ENCODE measurements around the gene SLC16A13. TPM values are rescaled to one million over a fixed set of nuclear protein-coding genes. Genes with fewer than 3 reads are reported as not detected.

SLC16A13 gene
- total and polyA plus RNA-seq, 7 donors = 0.17 to 1.5 (median 0.57) TPM

DNA sequence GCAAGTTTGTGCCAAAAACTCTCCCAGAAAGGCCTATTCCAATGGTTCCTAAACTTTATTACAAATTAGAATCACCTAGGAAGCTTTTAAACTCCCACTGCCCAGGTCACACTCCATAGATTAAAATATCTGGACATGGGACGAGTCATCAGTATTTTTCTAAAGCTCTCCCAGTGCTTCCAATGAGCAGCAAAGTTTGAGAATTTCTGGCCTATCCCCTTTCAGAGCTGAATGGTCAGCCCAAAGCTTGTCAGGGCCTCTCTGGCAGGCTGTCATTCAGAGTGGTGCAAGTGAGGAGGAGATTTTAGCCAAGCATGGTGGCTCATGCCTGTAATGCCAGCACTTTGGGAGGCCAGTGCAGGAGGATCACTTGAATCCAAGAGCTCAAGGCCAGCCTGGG lies 10.6 kb upstream of the SLC16A13 start:
- WGBS, 3 donors = 67 to 97% (median 80%) methylated on average over 1 of the region's 1 CpG
- H3K27me3 ChIP-seq (ENCODE audit: insufficient read depth in 3 of 3, low read length in 2 of 3) = peaks cover 0 to 17% (median 7%) of the 10 kb centered on the region in 3 donors
- no peak for ATAC-seq
- H3K9me3 ChIP-seq = no peaks in the 10 kb centered on the region
- H3K4me3 ChIP-seq = peak overlapping the region; percentile 63
- DNase-seq = no peak
- intact Hi-C loops (cut with DNase I) = no loop called here
- H3K4me1 ChIP-seq = peaks cover 9% of the 10 kb centered on the region
- peaks cover 0 to 2% of the 10 kb centered on the region in 2 donors for H3K36me3 ChIP-seq (ENCODE audit: insufficient read depth in 1 of 2, low read depth in 1 of 2)
- TF ChIP-seq, protein P1, sequence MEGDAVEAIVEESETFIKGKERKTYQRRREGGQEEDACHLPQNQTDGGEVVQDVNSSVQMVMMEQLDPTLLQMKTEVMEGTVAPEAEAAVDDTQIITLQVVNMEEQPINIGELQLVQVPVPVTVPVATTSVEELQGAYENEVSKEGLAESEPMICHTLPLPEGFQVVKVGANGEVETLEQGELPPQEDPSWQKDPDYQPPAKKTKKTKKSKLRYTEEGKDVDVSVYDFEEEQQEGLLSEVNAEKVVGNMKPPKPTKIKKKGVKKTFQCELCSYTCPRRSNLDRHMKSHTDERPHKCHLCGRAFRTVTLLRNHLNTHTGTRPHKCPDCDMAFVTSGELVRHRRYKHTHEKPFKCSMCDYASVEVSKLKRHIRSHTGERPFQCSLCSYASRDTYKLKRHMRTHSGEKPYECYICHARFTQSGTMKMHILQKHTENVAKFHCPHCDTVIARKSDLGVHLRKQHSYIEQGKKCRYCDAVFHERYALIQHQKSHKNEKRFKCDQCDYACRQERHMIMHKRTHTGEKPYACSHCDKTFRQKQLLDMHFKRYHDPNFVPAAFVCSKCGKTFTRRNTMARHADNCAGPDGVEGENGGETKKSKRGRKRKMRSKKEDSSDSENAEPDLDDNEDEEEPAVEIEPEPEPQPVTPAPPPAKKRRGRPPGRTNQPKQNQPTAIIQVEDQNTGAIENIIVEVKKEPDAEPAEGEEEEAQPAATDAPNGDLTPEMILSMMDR (IDR thresholded peaks at IDR 0.05) = no peak
- H3K27ac ChIP-seq = no peak overlapping the region

DNA sequence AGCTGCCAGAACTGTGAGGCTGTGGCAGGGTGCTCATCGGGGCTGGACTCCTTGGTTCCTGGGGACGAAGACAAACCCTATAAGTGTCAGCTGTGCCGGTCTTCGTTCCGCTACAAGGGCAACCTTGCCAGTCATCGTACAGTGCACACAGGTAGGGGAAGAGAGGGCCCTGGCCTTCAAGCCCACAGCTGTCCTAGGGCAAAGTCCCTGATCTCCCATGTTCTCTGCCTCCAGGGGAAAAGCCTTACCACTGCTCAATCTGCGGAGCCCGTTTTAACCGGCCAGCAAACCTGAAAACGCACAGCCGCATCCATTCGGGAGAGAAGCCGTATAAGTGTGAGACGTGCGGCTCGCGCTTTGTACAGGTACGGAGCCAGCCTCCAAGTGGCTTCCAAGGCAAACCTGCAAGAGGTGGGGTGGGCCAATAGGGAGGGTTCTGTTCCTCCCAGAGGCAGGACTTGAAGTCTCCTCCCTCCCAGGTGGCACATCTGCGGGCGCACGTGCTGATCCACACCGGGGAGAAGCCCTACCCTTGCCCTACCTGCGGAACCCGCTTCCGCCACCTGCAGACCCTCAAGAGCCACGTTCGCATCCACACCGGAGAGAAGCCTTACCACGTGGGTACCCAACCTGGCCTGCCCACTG lies 9.2 kb upstream of the SLC16A13 start:
- H3K9me3 ChIP-seq = no peaks in the 10 kb centered on the region
- DNase-seq (no peak), ATAC-seq (no peak)
- H3K36me3 ChIP-seq (ENCODE audit: insufficient read depth in 1 of 2, low read depth in 1 of 2) = peaks cover 0 to 2% of the 10 kb centered on the region in 2 donors
- peaks cover 6% of the 10 kb centered on the region for H3K4me1 ChIP-seq
- WGBS, 3 donors = 81 to 87% (median 83%) methylated on average over 29 of the region's 29 CpGs
- H3K4me3 ChIP-seq = peak overlapping the region; percentile 63
- intact Hi-C loops (cut with DNase I) = no loop called here
- TF ChIP-seq, protein P1 (IDR thresholded peaks at IDR 0.05) = no peak
- no peak overlapping the region for H3K27ac ChIP-seq
- peaks cover 0 to 17% (median 7%) of the 10 kb centered on the region in 3 donors for H3K27me3 ChIP-seq (ENCODE audit: insufficient read depth in 3 of 3, low read length in 2 of 3)

DNA sequence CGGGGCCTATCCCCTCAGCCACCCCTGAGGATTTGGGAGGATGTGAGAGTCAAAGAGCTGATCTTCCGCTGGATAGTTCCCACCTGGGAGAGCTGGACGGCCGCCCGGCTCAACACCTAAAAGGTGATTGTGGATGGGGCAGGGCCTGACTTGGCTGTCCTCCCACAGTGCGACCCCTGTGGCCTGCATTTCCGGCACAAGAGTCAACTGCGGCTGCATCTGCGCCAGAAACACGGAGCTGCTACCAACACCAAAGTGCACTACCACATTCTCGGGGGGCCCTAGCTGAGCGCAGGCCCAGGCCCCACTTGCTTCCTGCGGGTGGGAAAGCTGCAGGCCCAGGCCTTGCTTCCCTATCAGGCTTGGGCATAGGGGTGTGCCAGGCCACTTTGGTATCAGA lies 8.5 kb upstream of the SLC16A13 start:
- Histone ChIP-seq H3K36me3 (ENCODE audit: insufficient read depth in 1 of 2, low read depth in 1 of 2) (peaks cover 0 to 2% of the 10 kb centered on the region in 2 donors), H3K9me3 (no peaks in the 10 kb centered on the region), H3K4me1 (no peaks in the 10 kb centered on the region), H3K27ac (no peak overlapping the region), H3K4me3 (peak overlapping the region; percentile 16), H3K27me3 (ENCODE audit: insufficient read depth in 3 of 3, low read length in 2 of 3) (peaks cover 0 to 13% (median 6%) of the 10 kb centered on the region in 3 donors)
- DNase-seq = no peak
- TF ChIP-seq, protein P1 (IDR thresholded peaks at IDR 0.05) = no peak
- intact Hi-C loops (cut with DNase I) = no loop called here
- ATAC-seq = no peak
- WGBS, 3 donors = 68 to 72% (median 68%) methylated on average over 13 of the region's 13 CpGs

DNA sequence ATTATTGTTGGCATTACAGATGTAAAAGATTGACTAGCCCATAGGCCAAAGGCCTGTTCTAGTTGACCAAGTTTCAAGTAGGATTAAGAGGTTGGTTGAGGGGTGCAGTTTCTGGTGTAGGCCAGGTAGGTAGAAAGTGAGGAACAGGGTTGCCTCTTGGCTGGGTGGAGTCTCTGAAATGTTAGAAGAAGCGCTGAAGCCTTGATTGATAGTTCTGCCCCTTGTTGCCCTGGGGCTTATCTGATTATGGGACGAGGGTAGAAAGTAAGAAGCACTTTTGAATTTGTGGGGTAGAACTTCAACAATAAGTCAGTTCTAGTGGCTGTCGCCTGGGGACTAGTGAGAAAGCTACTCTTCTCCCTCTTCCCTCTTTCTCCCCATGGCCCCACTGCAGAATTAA lies 6.7 kb upstream of the SLC16A13 start:
- Histone ChIP-seq H3K9me3 (no peaks in the 10 kb centered on the region), H3K4me3 (no peak overlapping the region), H3K36me3 (ENCODE audit: insufficient read depth in 1 of 2, low read depth in 1 of 2) (peaks cover 0 to 2% of the 10 kb centered on the region in 2 donors), H3K4me1 (no peaks in the 10 kb centered on the region), H3K27me3 (ENCODE audit: insufficient read depth in 3 of 3, low read length in 2 of 3) (no peaks in the 10 kb centered on the region), H3K27ac (peak overlapping the region; percentile 60)
- no peak for ATAC-seq
- no peak for DNase-seq
- TF ChIP-seq, protein P1 (IDR thresholded peaks at IDR 0.05) = no peak
- WGBS, 3 donors = 80 to 91% (median 85%) methylated on average over 3 of the region's 3 CpGs
- intact Hi-C loops (cut with DNase I) = no loop called here

DNA sequence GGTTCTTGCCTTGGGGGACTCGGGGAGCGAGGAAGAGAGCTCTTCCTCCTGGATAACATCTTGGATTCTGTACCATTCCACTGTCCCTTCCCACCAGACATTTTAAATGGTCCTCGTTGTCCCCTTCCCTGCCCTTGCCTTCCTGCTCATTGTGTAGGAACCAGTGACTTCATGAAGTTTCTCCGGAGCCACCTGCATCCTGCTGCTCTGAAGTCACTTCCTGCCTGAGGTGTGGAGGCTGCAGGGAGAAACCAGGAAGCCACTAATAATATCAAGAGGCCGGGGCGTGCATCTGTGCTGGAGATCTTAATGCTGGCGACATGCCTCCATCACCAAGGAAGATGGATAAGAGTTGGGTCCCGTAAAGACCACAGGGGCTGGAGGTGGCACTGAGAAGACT lies 6.2 kb upstream of the SLC16A13 start:
- Histone ChIP-seq H3K27me3 (ENCODE audit: insufficient read depth in 3 of 3, low read length in 2 of 3) (peaks cover 0 to under 1% (median 0%) of the 10 kb centered on the region in 3 donors), H3K36me3 (ENCODE audit: insufficient read depth in 1 of 2, low read depth in 1 of 2) (peaks cover 0 to 2% of the 10 kb centered on the region in 2 donors), H3K9me3 (no peaks in the 10 kb centered on the region), H3K4me1 (no peaks in the 10 kb centered on the region), H3K27ac (peak overlapping the region; percentile 60), H3K4me3 (no peak overlapping the region)
- 60 to 77% (median 71%) methylated on average over 8 of the region's 8 CpGs for WGBS, 3 donors
- ATAC-seq = peak in 3 of 4 donors; percentile 35 to 56 (median 46)
- no peak for DNase-seq
- TF ChIP-seq, protein P1 (IDR thresholded peaks at IDR 0.05) = no peak
- intact Hi-C loops (cut with DNase I) = no loop called here

Data from psoas muscle (tissue), 8 donors.